HPDE6-E6E7 (cell line): ENCODE measurements around the gene PARVB.
A peak's percentile ranks its signal among the peaks of the same experiment; 100 is the strongest.
"Not testable (repeated sequence)": the region's sequence is repeated elsewhere in the genome, so short reads cannot be mapped to it uniquely, and the experiment has no call there.

Experiments
- DNase-seq: peaks from one replicate; pipeline ENCODE4 v3.0.0; 2011; ENCODE audit warnings: missing footprints; ENCODE audit errors: extremely low spot score

Gene PARVB

GRCh38 chr22:44056649-44057048 lies 32.5 kb downstream of the PARVB start:
- DNase-seq, result not testable (repeated sequence)

- DNase-seq, result no peak
Measured at GRCh38 chr22:44057401-44057987, 33.4 kb downstream of the PARVB start.

- no peak for DNase-seq
Measured at GRCh38 chr22:44063462-44064371, 39.6 kb downstream of the PARVB start.

- no peak for DNase-seq
Measured at GRCh38 chr22:44067033-44067432, 42.9 kb downstream of the PARVB start.

GRCh38 chr22:44067901-44068300 lies 43.8 kb downstream of the PARVB start:
- DNase-seq, result no peak

GRCh38 chr22:44068422-44069191 lies 44.5 kb downstream of the PARVB start:
- no peak for DNase-seq

- DNase-seq, result no peak
Measured at GRCh38 chr22:44070029-44070428, 45.9 kb downstream of the PARVB start.

GRCh38 chr22:44071781-44072326 lies 47.8 kb downstream of the PARVB start:
- no peak for DNase-seq

- DNase-seq, result no peak
Measured at GRCh38 chr22:44074337-44074984, 50.4 kb downstream of the PARVB start.

GRCh38 chr22:44075022-44075421 lies 50.9 kb downstream of the PARVB start:
- no peak for DNase-seq

GRCh38 chr22:44075670-44076069 lies 51.6 kb downstream of the PARVB start:
- DNase-seq, result no peak

GRCh38 chr22:44076825-44077224 lies 52.7 kb downstream of the PARVB start:
- DNase-seq, result no peak

- peak; percentile 50 for DNase-seq
Measured at GRCh38 chr22:44080936-44081861, 57.1 kb downstream of the PARVB start.

- no peak for DNase-seq
Measured at GRCh38 chr22:44082801-44083200, 58.7 kb downstream of the PARVB start.

- DNase-seq, result no peak
Measured at GRCh38 chr22:44084044-44084772, 60.1 kb downstream of the PARVB start.

GRCh38 chr22:44085743-44086270 lies 61.7 kb downstream of the PARVB start:
- DNase-seq, result peak; percentile 53

- DNase-seq, result no peak
Measured at GRCh38 chr22:44086271-44087088, 62.4 kb downstream of the PARVB start.

- no peak for DNase-seq
Measured at GRCh38 chr22:44087089-44087430, 63.0 kb downstream of the PARVB start.
